HG02973 (cell line): ENCODE data around the gene ZNF677.
"Not testable (repeated sequence)": the region's sequence is repeated elsewhere in the genome, so short reads cannot be mapped to it uniquely, and the experiment has no call there.

ENCODE experiments used
- ATAC-seq: cut with Tn5 transposase; IDR thresholded peaks from one replicate; pipeline ENCODE4 v1.9.1; 2021; ENCODE audit warnings: moderate library complexity; ENCODE audit not compliant: unreplicated experiment

The ZNF677 gene

GRCh38 chr19:53254411-53255341, at the start of gene ZNF677:
ZNF677 (minus strand) TSS chr19:53254873; CDS start chr19:53251550, 3,323 bp downstream.
- ATAC-seq = no peak

GRCh38 chr19:53301341-53301740, 46.7 kb upstream of the ZNF677 start:
- ATAC-seq = not testable (repeated sequence)

- ATAC-seq = no peak
These were observed 40.2 kb upstream of the ZNF677 start for GRCh38 chr19:53294786-53295441.

GRCh38 chr19:53290758-53291549, 36.3 kb upstream of the ZNF677 start:
- ATAC-seq = no peak

GRCh38 chr19:53285087-53285486, 30.4 kb upstream of the ZNF677 start:
- no peak for ATAC-seq

- ATAC-seq = not testable (repeated sequence)
These were observed 27.3 kb upstream of the ZNF677 start for GRCh38 chr19:53281947-53282346.

GRCh38 chr19:53275480-53275879, 20.8 kb upstream of the ZNF677 start:
- ATAC-seq = no peak

- no peak for ATAC-seq
These were observed 17.4 kb upstream of the ZNF677 start for GRCh38 chr19:53272044-53272443.

- not testable (repeated sequence) for ATAC-seq
These were observed 15.2 kb upstream of the ZNF677 start for GRCh38 chr19:53269861-53270260.

GRCh38 chr19:53267623-53268022, 12.9 kb upstream of the ZNF677 start, which contains the start of gene VN1R4:
VN1R4 (minus strand) TSS chr19:53267723; CDS start chr19:53267665, 58 bp downstream.
- ATAC-seq = not testable (repeated sequence)

GRCh38 chr19:53257715-53258342, 3.2 kb upstream of the ZNF677 start, which contains the start of gene VN1R2:
VN1R2 (plus strand) TSS chr19:53258292; CDS start chr19:53258376, 84 bp downstream.
- ATAC-seq = not testable (repeated sequence)

GRCh38 chr19:53246498-53246897, 8.2 kb downstream of the ZNF677 start:
- no peak for ATAC-seq

- no peak for ATAC-seq
These were observed 17.4 kb downstream of the ZNF677 start for GRCh38 chr19:53237114-53237777.

- no peak for ATAC-seq
These were observed 30.1 kb downstream of the ZNF677 start for GRCh38 chr19:53224606-53225005.

GRCh38 chr19:53222716-53223115, 32.0 kb downstream of the ZNF677 start:
- ATAC-seq = not testable (repeated sequence)

GRCh38 chr19:53212703-53213320, 41.9 kb downstream of the ZNF677 start:
- ATAC-seq = no peak

GRCh38 chr19:53211554-53211953, 43.1 kb downstream of the ZNF677 start:
- ATAC-seq = not testable (repeated sequence)

- peak; percentile 58 for ATAC-seq
These were observed 57.8 kb downstream of the ZNF677 start for GRCh38 chr19:53196777-53197396.
